C4-2B (cell line): ENCODE measurements around the gene GHR.

ENCODE experiments used
- CTCF ChIP-seq: fragments of 450-650 bp; conservative IDR thresholded peaks from 2 replicates; pipeline ENCODE4 v1.5.1; 2017; ENCODE audit warnings: mild to moderate bottlenecking
- ZFX ChIP-seq: fragments of 450-650 bp; IDR thresholded peaks from 2 replicates; pipeline ENCODE4 v1.6.1; 2017

DNA sequence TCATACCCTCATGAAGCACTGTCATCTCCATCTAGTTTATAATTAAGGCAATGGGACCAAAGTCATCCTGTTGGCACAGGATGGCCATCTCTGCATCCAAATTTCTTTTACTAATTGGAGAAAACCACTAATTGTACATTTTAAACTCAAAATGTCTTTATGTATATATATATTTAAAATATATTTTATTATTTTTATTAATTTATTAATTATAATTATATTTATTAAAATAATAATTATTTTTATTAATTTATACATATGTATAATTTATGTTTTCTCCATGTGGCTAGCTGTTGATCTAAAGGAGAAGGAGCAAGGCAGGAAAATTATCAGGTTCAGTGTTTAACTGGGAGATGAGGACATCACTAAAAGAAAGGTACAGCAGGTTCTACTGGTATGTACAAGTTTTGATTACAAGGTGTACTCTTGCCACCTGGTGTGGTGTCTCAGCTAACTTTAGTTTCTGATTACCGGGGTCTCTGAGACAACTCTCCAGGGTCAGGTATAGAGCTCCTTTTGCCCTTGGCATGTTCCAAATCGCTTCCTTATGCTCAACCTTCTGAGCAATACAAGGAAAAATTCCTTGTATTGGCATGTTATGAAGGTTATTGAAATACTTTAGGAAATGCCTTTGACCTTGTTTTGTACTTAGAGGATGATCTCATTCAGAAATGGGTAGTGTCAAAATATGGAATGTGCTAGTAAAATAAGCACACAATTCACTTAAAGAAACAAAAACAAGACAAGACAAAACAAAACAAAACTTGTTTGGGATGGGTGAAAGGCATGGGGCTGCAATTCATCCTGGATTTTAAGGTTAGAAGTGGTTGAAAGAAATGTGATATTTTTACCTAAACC lies 79.6 kb downstream of the GHR start:
- TF ChIP-seq CTCF, result no peak
- TF ChIP-seq ZFX, result no peak
